GM06990 (cell line): Measurements from ENCODE around the gene ORC3.
A peak's percentile ranks its signal among the peaks of the same experiment; 100 is the strongest.

Experiments
- DNase-seq: peaks from one replicate; pipeline ENCODE4 v3.0.0-alpha.2; 2011; ENCODE audit not compliant: insufficient read length; ENCODE audit errors: extremely low read depth
- H3K27me3 ChIP-seq: replicated peaks from 2 replicates; pipeline ENCODE4 v1.6.0; 2011; ENCODE audit warnings: low read length; ENCODE audit not compliant: control insufficient read depth, insufficient read depth
- H3K36me3 ChIP-seq: 2 replicates; pipeline ENCODE4 v1.5.1; 2011; ENCODE audit warnings: low read length; ENCODE audit not compliant: control insufficient read depth, insufficient read depth
- H3K4me3 ChIP-seq: replicated peaks from 2 replicates; pipeline ENCODE4 v1.5.1; 2011; ENCODE audit warnings: low read depth, mild to moderate bottlenecking, control low read depth, low read length
- TF ChIP-seq, protein P1 (sequence below): IDR thresholded peaks from 2 replicates; pipeline ENCODE4 v1.5.1; 2011; ENCODE audit warnings: low read length, control low read depth, mild to moderate bottlenecking, inconsistent platforms; ENCODE audit not compliant: insufficient read depth, poor library complexity, severe bottlenecking

Gene ORC3

DNA sequence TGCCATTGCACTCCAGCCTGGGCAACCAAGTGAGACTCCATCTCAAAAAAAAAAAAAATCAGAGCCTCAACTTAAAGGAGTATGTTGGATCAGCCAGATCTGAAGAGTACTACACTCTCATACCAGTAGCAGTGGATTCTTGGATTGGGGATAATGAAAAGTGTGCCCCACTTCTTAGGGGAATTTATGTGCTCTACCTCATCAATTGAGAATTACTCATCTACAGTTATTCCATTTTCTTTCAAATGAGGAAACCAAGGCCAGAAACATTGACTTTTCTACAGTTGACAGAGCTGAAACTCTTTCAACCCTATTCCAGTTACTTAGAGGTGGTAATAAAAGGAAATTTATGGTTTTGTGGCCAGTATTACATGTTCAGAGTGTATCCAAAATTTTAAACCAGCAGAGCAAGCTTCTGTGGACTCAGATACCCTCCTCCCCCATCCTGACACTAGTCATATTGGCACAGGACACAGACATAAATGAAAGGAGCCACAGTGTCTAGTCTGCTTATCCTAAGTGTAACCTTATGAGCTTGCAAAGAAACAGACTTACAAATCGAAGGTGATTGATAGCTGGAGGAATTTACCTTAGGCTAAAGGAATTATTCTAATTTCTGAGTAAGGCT, 51.2 kb downstream of the ORC3 start:
- no peak overlapping the region for H3K4me3 ChIP-seq
- no peak for DNase-seq
- TF ChIP-seq, protein P1, sequence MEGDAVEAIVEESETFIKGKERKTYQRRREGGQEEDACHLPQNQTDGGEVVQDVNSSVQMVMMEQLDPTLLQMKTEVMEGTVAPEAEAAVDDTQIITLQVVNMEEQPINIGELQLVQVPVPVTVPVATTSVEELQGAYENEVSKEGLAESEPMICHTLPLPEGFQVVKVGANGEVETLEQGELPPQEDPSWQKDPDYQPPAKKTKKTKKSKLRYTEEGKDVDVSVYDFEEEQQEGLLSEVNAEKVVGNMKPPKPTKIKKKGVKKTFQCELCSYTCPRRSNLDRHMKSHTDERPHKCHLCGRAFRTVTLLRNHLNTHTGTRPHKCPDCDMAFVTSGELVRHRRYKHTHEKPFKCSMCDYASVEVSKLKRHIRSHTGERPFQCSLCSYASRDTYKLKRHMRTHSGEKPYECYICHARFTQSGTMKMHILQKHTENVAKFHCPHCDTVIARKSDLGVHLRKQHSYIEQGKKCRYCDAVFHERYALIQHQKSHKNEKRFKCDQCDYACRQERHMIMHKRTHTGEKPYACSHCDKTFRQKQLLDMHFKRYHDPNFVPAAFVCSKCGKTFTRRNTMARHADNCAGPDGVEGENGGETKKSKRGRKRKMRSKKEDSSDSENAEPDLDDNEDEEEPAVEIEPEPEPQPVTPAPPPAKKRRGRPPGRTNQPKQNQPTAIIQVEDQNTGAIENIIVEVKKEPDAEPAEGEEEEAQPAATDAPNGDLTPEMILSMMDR: no peak
- H3K36me3 ChIP-seq: no peaks in the 10 kb centered on the region; the same call in 1 of the 2 replicates
- H3K27me3 ChIP-seq: no peaks in the 10 kb centered on the region

DNA sequence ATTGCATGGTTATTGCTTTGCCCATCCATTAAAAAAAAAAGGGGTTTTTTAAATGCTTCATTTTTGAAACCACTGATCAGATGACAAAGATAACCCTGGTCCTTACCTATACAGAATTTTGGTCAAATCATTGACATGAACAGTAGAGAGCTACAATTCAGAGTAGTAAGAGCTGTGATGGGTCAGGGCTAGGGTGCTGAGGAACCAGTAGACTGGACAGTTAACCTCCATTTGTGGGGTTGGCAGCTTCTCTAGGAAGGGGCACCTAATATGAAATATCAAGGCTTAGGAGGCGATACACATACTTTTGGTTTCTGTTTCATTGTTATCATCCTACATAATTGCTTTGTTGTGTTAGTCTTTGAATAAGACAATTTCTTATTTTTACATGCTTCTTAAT, 55.1 kb downstream of the ORC3 start:
- peak overlapping the region; percentile 22; the same call in 1 of the 2 replicates for H3K4me3 ChIP-seq

DNA sequence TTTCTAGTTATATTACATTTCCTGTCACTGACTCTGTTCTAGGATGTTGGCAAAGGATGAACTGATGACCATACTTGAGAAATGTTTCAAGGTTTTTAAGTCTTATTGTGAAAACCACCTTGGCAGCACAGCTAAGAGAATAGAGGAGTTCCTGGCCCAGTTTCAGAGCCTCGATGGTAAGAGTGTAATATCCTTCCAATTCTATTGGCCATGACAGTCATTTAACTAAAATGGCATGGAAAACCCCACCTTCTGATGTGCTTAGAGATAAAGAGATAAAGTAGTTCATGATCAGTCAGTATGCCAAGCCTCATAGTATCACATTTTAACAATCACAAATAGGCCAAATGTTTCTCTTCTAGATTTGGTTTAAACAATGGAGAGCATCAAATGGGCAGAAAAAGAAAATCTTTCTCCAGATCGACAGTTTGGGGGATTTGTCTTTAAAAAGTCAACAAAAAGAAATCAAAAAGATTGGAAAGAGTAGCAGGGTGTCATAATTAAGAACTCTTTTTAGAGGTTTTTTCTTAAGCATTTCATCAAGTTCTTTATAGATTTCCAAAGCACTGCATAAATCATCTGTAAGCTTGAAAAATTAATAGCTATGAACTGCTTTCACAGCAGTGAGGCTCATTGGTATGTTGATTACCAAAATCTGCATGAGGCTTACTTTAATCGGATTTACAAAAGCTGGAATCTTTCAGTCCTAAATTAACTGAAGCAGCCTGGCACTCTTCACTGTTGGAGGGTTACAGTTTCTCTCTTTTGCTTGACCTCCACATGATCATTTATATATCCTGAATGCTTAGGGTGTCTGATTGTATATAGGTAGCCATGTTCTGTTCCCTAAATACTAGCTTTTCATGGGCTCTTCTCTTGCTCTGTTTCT, 63.4 kb downstream of the ORC3 start:
- DNase-seq: no peak
- Histone ChIP-seq H3K27me3 (no peaks in the 10 kb centered on the region), H3K4me3 (no peak overlapping the region), H3K36me3 (no peaks in the 10 kb centered on the region; the same call in 1 of the 2 replicates)
- TF ChIP-seq, protein P1: no peak

More for the DNA sequence above, 55.1 kb downstream of the ORC3 start:
- Histone ChIP-seq H3K36me3 (no peaks in the 10 kb centered on the region; the same call in 1 of the 2 replicates), H3K27me3 (no peaks in the 10 kb centered on the region)
- no peak for DNase-seq
- TF ChIP-seq, protein P1: no peak

DNA sequence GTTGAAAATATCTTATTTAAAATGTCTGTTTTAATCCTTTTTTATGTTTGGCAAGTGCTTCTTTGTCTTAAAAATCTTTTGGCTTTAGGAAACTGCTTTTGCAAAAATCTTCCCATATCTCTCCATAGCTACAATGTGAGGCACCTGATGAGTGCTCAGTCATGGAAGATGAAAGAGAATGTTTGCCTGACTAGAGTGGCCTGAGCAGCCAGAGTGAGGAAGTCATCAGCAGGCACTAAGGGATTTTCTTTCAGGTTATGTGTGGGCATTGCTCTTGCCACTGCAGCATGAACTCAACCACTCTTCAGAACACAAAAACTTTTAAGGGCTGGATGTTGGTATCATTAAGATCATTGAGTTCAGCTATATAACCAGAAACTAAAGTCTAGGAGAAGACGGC, 64.2 kb downstream of the ORC3 start:
- Histone ChIP-seq H3K36me3 (no peaks in the 10 kb centered on the region; the same call in 1 of the 2 replicates), H3K4me3 (no peak overlapping the region), H3K27me3 (no peaks in the 10 kb centered on the region)
- no peak for DNase-seq
- TF ChIP-seq, protein P1: no peak

DNA sequence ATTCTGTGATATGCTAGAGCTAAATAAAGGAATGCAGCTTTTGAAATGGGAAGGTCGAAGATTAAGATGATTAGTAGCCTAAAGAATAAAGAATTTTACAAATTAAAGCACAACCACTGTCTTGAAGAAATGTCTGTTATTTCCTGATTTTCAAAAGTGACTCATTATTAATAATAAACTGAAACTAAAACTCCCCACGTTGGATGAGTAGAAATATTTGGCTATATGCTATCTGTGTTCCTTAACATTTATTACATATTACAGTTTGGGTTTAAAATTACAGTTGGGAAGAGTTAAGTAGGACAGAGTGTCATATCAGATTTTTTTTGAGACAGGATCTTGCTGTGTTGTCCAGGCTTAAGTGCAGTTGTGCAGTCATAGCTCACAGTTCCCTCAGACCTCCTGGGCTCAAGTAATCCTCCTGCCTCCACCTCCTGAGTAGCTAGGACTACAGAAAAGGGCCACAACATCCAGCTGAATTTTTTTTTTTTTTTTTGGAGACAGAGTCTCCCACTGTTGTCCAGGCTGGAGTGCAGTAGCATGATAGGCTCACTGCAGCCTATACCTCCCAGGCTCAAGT, 65.0 kb downstream of the ORC3 start:
- no peaks in the 10 kb centered on the region; the same call in 1 of the 2 replicates for H3K36me3 ChIP-seq
- DNase-seq: no peak
- no peaks in the 10 kb centered on the region for H3K27me3 ChIP-seq
- H3K4me3 ChIP-seq: no peak overlapping the region
- TF ChIP-seq, protein P1: no peak
